GM23248 (cell line): ENCODE results near the gene TIPARP. TPM values are rescaled to one million over a fixed set of nuclear protein-coding genes. Genes with fewer than 3 reads are reported as not detected.

Experiments used
- DNase-seq: peaks from one replicate; pipeline ENCODE4 v3.0.0-alpha.2; 2015
- H2AFZ ChIP-seq: fragments of 200-600 bp; sonication (generic); 2 replicates; pipeline ENCODE4 v1.6.1; 2016; ENCODE audit warnings: antibody characterized with exemption
- H3F3A ChIP-seq: fragments of 200-600 bp; sonication (generic); 2 replicates; pipeline ENCODE4 v1.6.1; 2016; ENCODE audit warnings: mild to moderate bottlenecking, antibody characterized with exemption, mixed run types; ENCODE audit not compliant: insufficient read depth
- H3K27ac ChIP-seq: fragments of 200-600 bp; sonication (generic); 2 replicates; pipeline ENCODE4 v1.5.1; 2016; ENCODE audit warnings: mild to moderate bottlenecking
- H3K27me3 ChIP-seq: fragments of 200-600 bp; sonication (generic); replicated peaks from 2 replicates; pipeline ENCODE4 v1.6.1; 2016; ENCODE audit warnings: mild to moderate bottlenecking; ENCODE audit not compliant: insufficient read depth
- H3K36me3 ChIP-seq: fragments of 200-600 bp; sonication (generic); 2 replicates; pipeline ENCODE4 v1.6.1; 2016; ENCODE audit warnings: low read depth, mild to moderate bottlenecking
- H3K4me1 ChIP-seq: fragments of 200-600 bp; sonication (generic); 2 replicates; pipeline ENCODE4 v1.6.1; 2016; ENCODE audit warnings: mild to moderate bottlenecking; ENCODE audit not compliant: insufficient read depth
- H3K4me2 ChIP-seq: fragments of 200-600 bp; sonication (generic); one replicate; pipeline ENCODE4 v1.6.1; 2016; ENCODE audit warnings: mild to moderate bottlenecking; ENCODE audit not compliant: unreplicated experiment
- H3K4me3 ChIP-seq: fragments of 200-600 bp; sonication (generic); 2 replicates; pipeline ENCODE4 v1.5.1; 2016; ENCODE audit warnings: mild to moderate bottlenecking
- H3K79me2 ChIP-seq: fragments of 200-600 bp; sonication (generic); 2 replicates; pipeline ENCODE4 v1.6.1; 2016; ENCODE audit warnings: mild to moderate bottlenecking; ENCODE audit not compliant: insufficient read depth
- H3K9ac ChIP-seq: fragments of 200-600 bp; sonication (generic); 2 replicates; pipeline ENCODE4 v1.6.1; 2016; ENCODE audit warnings: mild to moderate bottlenecking
- H3K9me2 ChIP-seq: fragments of 200-600 bp; sonication (generic); 2 replicates; pipeline ENCODE4 v1.6.1; 2016; ENCODE audit warnings: mixed run types, mild to moderate bottlenecking, moderate library complexity; ENCODE audit not compliant: insufficient read depth
- H3K9me3 ChIP-seq: fragments of 200-600 bp; sonication (generic); one replicate; pipeline ENCODE4 v1.6.1; 2017; ENCODE audit warnings: low read depth
- H4K20me1 ChIP-seq: fragments of 200-600 bp; sonication (generic); 2 replicates; pipeline ENCODE4 v1.6.0; 2016; ENCODE audit not compliant: insufficient read depth
- EZH2 ChIP-seq: fragments of 200-600 bp; sonication (generic); IDR thresholded peaks from 2 replicates; pipeline ENCODE4 v1.6.1; 2018; ENCODE audit warnings: antibody characterized with exemption, mild to moderate bottlenecking; ENCODE audit not compliant: insufficient read depth, poor library complexity, severe bottlenecking
- EZH2phosphoT487 ChIP-seq: fragments of 200-600 bp; sonication (generic); IDR thresholded peaks from 2 replicates; pipeline ENCODE4 v1.6.1; 2018; ENCODE audit warnings: antibody characterized with exemption, moderate library complexity, mild to moderate bottlenecking, low read depth; ENCODE audit not compliant: insufficient read depth
- WGBS, 2 experiments: methylation state at CpG; one replicate each; pipeline ENCODE4 v1.1.6; 2015 to 2017; ENCODE audit warnings: low lambda C conversion rate in 2 of 2, low coverage in 1 of 2; ENCODE audit errors: missing lambda C conversion rate in 2 of 2; 5-methylcytosine and 5-hydroxymethylcytosine counted together
- in situ Hi-C: fragments of 300-500 bp; cut with MboI; formaldehyde crosslinking; loops from 2 replicates; pipeline ENCODE4 v1.15.0; 2020
- polyA plus RNA-seq: library from polyadenylated mRNA; unstranded; fragments of >200 nt; fragmentation: Nextera tagmentation; extraction: Ambion mirVana; gene quantifications from 2 replicates; pipeline ENCODE4 v1.2.1, GENCODE V29; 2016
- total RNA-seq: library from RNA; depleted of rRNA; stranded (reverse); fragments of >200 nt; shearing (Covaris generic); gene quantifications from 2 replicates; pipeline ENCODE4 v1.2.3, GENCODE V29; 2014; rRNA removed

Gene TIPARP
- total and polyA plus RNA-seq, 2 experiments from 2014 or later, result 35.1 to 89.5 TPM

GRCh38 chr3:156750874-156751245, 76.5 kb downstream of the TIPARP start:
- Histone ChIP-seq H3K36me3 (no peaks in the 10 kb centered on the region), H3K9ac (peak overlapping the region; percentile 91), H3K27ac (peak overlapping the region; percentile 99), H3K27me3 (no peaks in the 10 kb centered on the region), H3K4me2 (peak overlapping the region; percentile 90), H3K79me2 (no peaks in the 10 kb centered on the region), H4K20me1 (no peaks in the 10 kb centered on the region), H2AFZ (peak overlapping the region; percentile 45; the same call in 1 of the 2 replicates), H3K9me2 (no peaks in the 10 kb centered on the region), H3F3A (peaks cover 47% of the 10 kb centered on the region), H3K9me3 (no peaks in the 10 kb centered on the region), H3K4me1 (peaks cover 39% of the 10 kb centered on the region), H3K4me3 (peak overlapping the region; percentile 69)
- TF ChIP-seq EZH2 (no peak), EZH2phosphoT487 (no peak)
- in situ Hi-C loops, result no loop called here
- WGBS, 2 experiments, result 5 to 15% methylated on average over 4 of the region's 4 CpGs
- DNase-seq, result peak; percentile 89

- peak overlapping the region; percentile 91 for H3K9ac ChIP-seq
- H3K79me2 ChIP-seq, result no peaks in the 10 kb centered on the region
- H3K9me3 ChIP-seq, result no peaks in the 10 kb centered on the region
- peaks cover 47% of the 10 kb centered on the region for H3F3A ChIP-seq
- WGBS, 2 experiments, result 1% methylated on average over 15 of the region's 15 CpGs
- in situ Hi-C loops, result no loop called here
- H3K27me3 ChIP-seq, result no peaks in the 10 kb centered on the region
- no peaks in the 10 kb centered on the region for H4K20me1 ChIP-seq
- peak; percentile 98 for DNase-seq
- peak overlapping the region; percentile 90 for H3K4me2 ChIP-seq
- peak overlapping the region; percentile 69 for H3K4me3 ChIP-seq
- peaks cover 39% of the 10 kb centered on the region for H3K4me1 ChIP-seq
- H2AFZ ChIP-seq, result peak overlapping the region; percentile 45
- H3K9me2 ChIP-seq, result no peaks in the 10 kb centered on the region
- H3K36me3 ChIP-seq, result no peaks in the 10 kb centered on the region
- H3K27ac ChIP-seq, result peak overlapping the region; percentile 99
- TF ChIP-seq EZH2phosphoT487 (peak; percentile 86), EZH2 (no peak)
Observed at GRCh38 chr3:156751461-156752025, 77.2 kb downstream of the TIPARP start.

Other genes starting within 250 kb of the TIPARP start
- gene SSR3, start 119.5 kb upstream of the TIPARP start, total RNA-seq, result 364 and 409 TPM in 2 replicates
- 551 and 566 TPM in 2 replicates for gene SSR3, start 119.5 kb upstream of the TIPARP start, polyA plus RNA-seq
- 0.32 TPM in 1 of 2 replicates, not detected in the other for gene LEKR1, start 151.8 kb downstream of the TIPARP start, total RNA-seq
- 0.43 and 1.3 TPM in 2 replicates for gene LEKR1, start 151.8 kb downstream of the TIPARP start, polyA plus RNA-seq